NCI-H526 treated with DMSO at 0.1 percent for 48 hours (cell line): Measurements from ENCODE around the gene AOPEP.
A peak's percentile ranks its signal among the peaks of the same experiment; 100 is the strongest.

Experiments
- DNase-seq: peaks from one replicate; lab custom pipeline; 2025; lab: John Stamatoyannopoulos, UW

AOPEP gene

GRCh38 chr9:94915476-94916450 lies 189.3 kb downstream of the AOPEP start:
- no peak for DNase-seq

- DNase-seq = peak; percentile 58
These were observed 190.5 kb downstream of the AOPEP start for GRCh38 chr9:94916956-94917355.

- DNase-seq = no peak
These were observed 191.7 kb downstream of the AOPEP start for GRCh38 chr9:94918038-94918753.

- DNase-seq = no peak
These were observed 193.0 kb downstream of the AOPEP start for GRCh38 chr9:94919376-94920098.

GRCh38 chr9:94920420-94921091 lies 194.1 kb downstream of the AOPEP start:
- DNase-seq = no peak

- no peak for DNase-seq
These were observed 194.6 kb downstream of the AOPEP start for GRCh38 chr9:94921092-94921471.

GRCh38 chr9:94921656-94922055 lies 195.2 kb downstream of the AOPEP start:
- no peak for DNase-seq

GRCh38 chr9:94922098-94922607 lies 195.7 kb downstream of the AOPEP start:
- DNase-seq = no peak

- peak; percentile 9 for DNase-seq
These were observed 196.2 kb downstream of the AOPEP start for GRCh38 chr9:94922691-94923107.

GRCh38 chr9:94923326-94924089 lies 197.0 kb downstream of the AOPEP start:
- no peak for DNase-seq

GRCh38 chr9:94925751-94926430 lies 199.4 kb downstream of the AOPEP start:
- DNase-seq = no peak

GRCh38 chr9:94926431-94926800 lies 199.9 kb downstream of the AOPEP start:
- no peak for DNase-seq

GRCh38 chr9:94927048-94927761 lies 200.7 kb downstream of the AOPEP start:
- DNase-seq = no peak

GRCh38 chr9:94927762-94928670 lies 201.5 kb downstream of the AOPEP start:
- no peak for DNase-seq

GRCh38 chr9:94928691-94929368 lies 202.3 kb downstream of the AOPEP start:
- no peak for DNase-seq

- no peak for DNase-seq
These were observed 202.9 kb downstream of the AOPEP start for GRCh38 chr9:94929369-94929756.

- DNase-seq = no peak
These were observed 204.6 kb downstream of the AOPEP start for GRCh38 chr9:94931036-94931633.

- no peak for DNase-seq
These were observed 205.2 kb downstream of the AOPEP start for GRCh38 chr9:94931740-94932139.
